M059J (cell line): ENCODE results near the gene VASP. TPM values are rescaled to one million over a fixed set of nuclear protein-coding genes. Genes with fewer than 3 reads are reported as not detected.
A peak's percentile ranks its signal among the peaks of the same experiment; 100 is the strongest.

Experiments
- DNase-seq: peaks from one replicate; pipeline ENCODE4 v3.0.0-alpha.2; 2012; ENCODE audit warnings: low read depth
- total RNA-seq: library from RNA; depleted of rRNA; stranded (reverse); fragments of >200 nt; shearing (Covaris generic); gene quantifications from 2 replicates; pipeline ENCODE4 v1.2.3, GENCODE V29; 2014

Gene VASP
- total RNA-seq, 1 experiment from 2014 or later, result 97.7 TPM

DNA sequence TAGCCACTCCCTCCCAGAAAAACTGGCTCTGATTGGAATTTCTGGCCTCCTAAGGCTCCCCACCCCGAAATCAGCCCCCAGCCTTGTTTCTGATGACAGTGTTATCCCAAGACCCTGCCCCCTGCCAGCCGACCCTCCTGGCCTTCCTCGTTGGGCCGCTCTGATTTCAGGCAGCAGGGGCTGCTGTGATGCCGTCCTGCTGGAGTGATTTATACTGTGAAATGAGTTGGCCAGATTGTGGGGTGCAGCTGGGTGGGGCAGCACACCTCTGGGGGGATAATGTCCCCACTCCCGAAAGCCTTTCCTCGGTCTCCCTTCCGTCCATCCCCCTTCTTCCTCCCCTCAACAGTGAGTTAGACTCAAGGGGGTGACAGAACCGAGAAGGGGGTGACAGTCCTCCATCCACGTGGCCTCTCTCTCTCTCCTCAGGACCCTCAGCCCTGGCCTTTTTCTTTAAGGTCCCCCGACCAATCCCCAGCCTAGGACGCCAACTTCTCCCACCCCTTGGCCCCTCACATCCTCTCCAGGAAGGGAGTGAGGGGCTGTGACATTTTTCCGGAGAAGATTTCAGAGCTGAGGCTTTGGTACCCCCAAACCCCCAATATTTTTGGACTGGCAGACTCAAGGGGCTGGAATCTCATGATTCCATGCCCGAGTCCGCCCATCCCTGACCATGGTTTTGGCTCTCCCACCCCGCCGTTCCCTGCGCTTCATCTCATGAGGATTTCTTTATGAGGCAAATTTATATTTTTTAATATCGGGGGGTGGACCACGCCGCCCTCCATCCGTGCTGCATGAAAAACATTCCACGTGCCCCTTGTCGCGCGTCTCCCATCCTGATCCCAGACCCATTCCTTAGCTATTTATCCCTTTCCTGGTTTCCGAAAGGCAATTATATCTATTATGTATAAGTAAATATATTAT is 33.3 kb upstream of the VASP start:
- peak; percentile 46 for DNase-seq

DNA sequence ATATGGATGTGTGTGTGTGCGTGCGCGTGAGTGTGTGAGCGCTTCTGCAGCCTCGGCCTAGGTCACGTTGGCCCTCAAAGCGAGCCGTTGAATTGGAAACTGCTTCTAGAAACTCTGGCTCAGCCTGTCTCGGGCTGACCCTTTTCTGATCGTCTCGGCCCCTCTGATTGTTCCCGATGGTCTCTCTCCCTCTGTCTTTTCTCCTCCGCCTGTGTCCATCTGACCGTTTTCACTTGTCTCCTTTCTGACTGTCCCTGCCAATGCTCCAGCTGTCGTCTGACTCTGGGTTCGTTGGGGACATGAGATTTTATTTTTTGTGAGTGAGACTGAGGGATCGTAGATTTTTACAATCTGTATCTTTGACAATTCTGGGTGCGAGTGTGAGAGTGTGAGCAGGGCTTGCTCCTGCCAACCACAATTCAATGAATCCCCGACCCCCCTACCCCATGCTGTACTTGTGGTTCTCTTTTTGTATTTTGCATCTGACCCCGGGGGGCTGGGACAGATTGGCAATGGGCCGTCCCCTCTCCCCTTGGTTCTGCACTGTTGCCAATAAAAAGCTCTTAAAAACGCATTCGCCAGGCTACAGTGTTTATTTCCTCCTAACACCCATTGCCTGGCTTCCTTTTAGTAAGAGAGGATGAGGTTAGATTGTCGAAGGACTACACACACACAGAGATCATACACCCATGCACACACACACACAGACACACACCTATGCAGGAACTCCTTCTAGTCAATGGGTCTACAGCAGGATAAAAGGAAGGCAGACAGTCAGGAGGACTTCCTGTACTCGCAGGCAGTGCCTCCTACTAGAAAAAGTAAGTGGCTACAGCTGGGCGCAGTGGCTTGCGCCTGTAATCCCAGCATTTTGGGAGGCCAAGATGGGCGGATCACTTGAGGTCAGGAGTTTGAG is 32.4 kb upstream of the VASP start:
- DNase-seq, result peak; percentile 52

DNA sequence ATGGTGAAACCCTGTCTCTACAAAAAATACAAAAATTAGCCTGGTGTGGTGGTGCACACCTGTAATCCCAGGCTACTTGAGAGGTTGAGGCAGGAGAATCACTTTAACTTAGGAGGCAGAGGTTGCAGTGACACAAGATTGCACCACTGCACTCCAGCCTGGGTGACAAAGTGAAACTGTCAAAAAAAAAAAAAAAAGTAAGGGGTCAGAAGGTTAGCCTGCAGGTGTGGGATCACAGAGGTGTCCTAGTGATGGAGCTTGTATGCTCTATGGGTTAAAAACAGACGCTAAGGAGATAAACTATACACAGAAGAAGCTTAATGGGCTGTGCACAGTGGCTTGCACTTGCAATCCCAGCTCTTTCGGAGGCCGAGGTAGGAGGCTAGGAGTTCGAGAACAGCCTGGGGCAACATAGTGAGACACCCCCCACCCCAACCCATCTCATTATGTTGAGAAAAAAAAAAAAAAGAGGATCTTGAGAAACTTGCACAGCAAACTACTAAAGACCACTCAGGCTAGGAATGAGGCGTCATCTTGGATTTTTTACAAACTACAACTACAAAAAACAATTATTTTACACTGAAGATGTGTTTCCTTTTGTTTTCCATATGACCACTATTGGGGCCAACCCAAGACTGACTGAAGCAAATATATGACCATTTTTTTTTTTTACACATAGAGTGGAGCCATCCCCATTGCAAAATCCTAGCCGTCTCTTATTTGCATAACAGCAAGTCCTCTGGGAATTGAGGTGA is 31.6 kb upstream of the VASP start:
- DNase-seq, result peak; percentile 60

DNA sequence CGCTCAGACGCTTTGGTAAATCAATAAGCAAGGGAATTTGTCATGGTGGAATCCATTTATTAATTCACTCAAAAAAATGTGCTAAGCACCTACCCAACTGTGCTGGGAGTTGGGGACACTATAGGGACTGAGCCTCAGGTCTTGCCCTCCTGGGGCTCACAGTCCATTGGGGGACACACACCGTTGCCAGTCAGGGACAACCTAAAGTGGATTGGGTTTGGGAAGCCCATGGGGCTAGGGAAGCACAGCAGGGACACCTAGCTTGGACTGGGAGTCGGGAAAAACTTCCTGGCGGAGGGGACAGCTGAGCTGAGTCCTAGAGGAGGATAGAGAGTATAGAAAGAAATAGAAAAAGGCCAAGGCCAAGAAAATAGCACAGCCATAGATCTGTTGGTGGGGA is 31.0 kb upstream of the VASP start:
- peak; percentile 56 for DNase-seq

DNA sequence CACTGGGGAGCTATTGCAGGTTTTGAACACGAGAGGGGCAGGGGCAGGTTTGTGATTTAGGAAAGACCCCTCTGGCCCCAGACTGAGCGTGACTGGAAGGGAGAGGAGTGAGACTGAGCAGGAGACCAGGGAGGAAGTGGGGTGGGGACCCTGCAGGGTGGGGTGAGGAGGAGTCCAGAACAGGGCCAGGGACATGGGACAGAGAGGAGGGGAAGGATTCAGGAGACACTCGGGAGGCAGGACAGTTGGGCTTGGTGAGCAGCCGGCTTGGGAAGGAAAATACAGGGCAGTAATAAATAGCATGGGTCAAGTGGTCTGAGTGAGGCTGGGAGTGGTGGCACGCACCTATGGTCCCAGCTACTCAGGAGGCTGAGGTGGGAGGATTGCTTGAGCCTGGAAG is 30.1 kb upstream of the VASP start:
- no peak for DNase-seq

DNA sequence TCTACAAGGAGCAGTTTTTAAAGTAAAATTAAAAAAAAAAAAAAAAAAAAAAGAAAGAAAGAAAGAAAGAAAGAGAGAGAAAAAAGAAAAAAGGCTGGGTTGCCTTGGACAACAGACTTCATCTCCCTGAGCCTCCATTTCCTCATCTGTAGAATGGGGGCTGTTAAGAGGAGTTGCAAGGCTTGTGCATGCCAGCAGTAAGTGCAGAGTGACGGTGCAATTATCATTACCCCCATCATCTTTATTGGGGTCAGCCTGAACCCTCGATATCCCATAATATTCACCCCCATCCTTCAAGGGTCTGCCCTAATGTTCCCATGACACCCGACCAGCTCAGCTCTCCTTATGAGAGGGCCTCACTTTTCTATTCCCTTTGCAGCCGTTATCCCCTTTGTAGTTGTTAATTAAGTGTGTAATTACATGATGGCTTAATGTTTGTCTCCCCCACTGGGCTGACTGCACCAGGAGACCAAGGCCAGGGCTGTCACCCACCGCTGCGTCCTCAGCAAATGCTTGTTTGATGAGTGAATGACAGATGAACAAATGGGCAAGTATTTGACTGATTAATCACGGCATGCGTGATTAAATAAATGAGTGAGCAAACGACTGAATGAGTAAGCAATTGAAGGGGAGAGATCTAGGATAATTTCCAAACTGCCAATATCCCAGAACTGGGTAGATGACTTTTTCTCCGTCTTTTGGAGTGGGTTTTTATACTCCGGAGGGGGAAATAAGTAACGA is 29.4 kb upstream of the VASP start:
- no peak for DNase-seq

DNA sequence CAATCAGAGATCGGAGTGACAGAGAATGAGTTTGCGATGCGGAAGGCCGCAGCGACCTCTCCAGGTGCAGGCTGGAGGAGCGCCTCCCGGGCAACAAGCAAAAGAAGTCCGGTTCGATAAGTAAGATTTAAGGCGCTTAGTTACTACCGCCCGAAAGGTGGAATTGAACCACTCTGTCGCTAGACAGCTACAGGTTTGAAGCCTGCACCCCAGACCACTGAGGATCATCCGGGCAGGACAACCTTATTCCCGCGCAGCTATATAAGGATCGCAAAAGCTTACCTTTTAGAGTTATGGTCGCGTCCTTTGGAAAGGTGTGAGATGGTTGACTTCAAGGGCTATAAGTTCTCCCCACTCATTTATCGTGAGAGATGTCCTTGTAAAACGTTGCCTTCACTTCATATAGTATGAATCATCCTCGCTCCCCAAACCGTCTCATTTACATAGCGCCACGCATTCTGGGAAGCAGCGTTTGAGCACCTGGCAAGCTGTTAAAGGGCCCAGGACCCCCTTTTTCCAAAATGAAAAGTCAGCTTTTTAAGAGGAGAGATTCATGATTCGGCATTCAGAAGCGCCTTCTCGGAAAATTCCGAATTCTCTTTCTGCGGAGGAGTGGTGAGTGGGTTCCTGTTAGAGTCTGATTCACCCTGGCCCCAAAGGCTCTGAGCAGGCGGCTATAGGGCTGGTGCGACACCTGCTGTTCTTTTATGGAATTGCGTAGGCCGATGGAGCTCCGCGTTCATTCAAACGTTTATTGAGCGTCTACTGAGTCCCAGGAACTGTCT is 28.6 kb upstream of the VASP start:
- DNase-seq, result peak; percentile 94

DNA sequence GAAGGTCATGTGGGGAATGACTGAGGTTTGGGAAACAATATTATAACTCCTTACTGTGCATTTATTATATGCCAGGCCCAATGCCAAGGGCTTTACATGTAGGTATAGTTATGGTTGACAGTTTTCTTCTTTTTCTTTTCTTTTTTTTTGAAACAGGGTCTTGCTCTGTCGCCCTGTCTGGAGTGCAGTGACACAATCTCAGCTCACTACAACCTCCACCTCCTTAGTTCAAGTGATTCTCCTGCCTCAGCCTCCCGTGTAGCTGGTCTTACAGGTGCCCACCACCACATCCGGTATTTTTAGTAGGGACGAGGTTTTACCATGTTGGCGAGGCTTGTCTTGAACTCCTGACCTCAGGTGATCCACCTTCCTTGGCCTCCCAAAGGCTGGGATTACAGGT is 24.2 kb upstream of the VASP start:
- DNase-seq, result no peak

DNA sequence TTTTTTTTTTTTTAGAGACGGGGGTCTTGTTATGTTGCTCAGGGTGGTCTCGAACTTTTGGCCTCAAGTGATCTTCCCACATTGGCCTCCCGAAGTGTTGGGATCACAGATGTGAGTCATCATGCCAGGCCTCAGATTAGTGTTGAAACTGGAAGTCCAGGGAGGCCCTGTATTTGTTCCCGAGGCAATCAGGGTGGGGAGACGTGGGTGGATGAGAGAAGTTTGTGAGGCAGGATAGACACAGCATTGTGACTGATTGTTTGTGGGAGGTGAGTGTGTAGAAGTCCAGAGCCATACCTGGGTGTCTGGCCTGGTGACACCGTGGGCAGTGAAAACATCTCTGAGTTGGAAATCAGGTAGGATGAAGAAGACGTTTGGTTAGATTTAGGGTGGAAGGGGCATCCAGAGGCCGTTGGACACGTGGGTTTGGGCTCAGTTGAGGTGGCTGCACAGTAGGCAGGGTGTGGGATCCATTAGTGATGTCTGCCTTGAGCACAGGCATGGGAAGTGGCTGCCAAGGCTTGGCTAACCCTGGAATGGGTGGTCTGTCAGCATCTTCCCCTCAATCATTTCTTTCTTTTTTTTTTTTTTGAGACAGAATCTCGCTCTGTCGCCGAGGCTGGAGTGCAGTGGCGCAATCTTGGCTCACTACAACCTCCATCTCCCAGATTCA is 22.9 kb upstream of the VASP start:
- peak; percentile 31 for DNase-seq

DNA sequence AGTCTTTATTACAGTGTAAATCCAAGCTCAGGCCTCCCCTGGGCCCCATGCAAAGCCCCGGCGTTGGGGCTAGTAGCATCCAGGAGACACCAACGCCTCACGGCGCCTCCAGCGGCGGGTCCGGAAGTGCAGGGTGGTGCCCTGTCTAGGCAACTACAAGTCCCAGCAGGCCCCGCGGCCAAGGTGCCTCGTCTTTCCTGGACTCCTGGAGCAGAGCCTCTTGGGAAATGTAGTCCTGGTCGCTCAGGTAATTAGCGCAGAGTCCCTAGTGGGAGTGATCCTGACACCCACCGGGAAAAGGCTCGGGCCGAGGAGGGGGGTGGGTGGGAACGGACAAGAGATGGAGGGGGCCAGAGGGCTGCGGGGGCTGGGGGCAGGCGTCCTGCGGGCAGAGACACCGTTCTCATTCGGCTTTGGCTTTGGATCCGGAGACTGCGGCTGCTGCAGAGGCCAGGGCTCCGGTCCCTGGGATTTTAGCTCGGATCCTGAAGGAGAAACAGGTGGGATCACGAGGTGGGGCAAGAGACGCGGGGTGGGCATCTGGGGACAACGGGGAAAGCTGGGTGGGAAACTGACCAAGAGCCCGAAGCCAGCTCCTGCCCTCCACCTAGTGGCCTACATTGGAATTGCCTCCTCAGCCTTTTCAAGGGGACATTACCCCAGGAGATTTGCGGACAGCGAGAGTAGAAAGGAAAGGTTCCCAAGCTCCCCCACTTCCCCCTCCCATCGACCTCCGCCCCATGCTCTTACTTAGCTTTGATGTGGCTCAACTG is 21.8 kb upstream of the VASP start:
- peak; percentile 95 for DNase-seq

DNA sequence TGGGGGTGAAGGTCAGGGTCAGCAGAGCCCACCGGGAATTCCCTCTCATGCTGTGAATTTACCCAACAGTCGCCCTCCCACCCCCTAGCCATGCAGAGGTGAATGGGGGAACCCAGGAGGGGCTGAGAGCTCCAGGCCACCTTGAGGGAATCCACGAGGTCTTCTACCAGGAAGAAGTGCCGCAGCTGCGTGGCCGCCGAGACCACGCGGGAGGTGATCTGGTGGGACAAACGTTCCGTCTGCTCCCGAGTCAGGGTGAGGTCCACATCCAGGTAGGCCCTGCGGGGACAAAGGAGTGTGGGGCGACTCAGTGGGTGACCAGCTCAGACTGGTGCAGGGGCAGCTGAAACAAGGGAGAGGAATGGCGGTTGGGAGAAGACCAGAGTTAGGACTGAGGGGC is 18.6 kb upstream of the VASP start:
- DNase-seq, result no peak

DNA sequence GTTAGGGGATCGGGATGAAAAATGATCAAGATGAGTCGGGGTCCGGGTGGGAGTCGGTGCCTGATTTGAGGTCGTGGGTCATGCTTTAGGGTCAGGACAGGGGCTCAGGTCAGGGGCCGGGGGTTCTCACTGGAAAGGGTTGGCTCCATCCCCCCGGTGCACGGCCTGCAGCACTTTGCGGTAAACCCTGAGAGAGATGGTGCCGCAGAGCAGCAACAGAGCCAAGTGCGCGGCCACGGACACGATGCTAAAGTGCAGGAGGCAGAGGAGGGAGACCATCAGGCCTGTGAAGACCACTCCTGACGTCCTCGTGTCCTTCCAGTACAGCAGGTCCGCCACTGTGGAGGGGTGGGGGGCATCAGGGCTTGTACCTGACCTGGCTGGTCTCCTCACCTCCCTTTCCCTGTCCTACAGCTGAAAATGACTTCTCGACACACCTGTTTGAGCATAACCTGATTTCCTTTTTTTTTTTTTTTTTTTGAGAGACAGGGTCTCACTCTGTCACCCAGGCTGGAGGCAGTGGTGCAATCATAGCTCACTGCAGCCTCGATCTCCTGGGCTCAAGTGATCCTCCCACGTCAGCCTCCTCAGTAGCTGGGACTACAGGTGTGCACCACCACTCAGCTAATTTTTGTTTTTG is 17.9 kb upstream of the VASP start:
- no peak for DNase-seq

DNA sequence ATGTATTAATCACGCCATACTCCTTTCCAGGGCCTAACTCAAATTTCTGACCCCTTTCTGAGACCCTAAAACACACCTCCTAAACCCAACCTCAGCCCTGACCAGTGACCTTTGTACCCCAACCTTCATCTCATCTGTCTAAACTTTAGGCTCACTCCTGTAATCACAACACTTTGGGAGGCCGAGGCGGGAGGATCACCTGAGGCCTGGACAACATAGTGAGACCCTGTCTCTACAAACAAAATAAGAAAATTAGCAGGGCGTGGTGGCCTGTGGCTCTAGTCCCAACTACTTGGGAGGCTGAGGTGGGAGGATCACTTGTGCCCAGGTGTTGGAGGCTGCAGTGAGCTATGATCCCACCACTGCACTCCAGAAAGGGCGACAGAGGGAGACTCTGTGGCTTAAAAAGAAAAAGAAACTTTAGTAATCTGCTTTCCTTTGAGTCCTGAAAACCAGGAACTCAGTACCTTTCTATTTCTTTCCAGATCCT is 15.1 kb upstream of the VASP start:
- DNase-seq, result no peak

DNA sequence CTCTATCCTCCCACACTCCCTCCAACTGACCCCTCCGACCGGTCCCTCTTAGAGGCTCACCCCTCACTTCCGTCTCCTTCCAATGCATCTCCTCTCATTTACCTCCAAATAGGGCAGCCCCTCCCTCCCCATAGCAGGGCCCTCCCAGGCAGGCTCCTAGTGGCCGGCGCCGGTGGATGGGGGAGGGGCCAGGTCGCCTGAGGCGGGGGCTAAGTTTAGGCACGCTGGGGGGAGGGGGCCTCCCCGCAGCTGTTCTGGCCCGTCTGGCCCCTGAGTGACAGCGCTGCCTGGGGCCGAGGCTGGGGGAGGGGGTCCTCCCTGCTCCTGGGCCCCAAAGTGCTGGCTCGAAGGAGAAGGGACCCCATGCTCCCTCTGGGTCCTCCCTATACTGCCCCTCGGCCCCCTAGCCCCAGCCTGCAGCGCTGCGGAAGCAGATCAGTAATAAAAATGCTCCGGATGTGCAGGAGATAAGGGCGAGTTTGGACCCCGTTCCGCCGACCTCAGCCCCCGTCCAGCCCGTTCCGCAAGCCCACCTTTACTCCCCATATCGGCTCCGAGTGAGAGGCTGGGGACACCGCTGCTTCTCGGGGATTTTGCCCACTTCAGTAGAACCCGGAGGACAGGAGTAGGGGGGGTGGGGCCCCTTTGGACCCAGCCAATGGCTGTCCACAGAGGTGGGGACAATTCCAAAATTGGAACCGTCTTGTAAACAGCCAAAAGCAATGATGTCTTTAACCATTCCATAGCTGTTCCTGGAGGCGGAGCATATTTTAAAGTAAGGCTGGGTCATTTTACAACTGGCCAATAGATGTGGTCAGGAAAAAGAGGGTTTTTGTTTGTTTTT is 14.4 kb upstream of the VASP start:
- no peak for DNase-seq

DNA sequence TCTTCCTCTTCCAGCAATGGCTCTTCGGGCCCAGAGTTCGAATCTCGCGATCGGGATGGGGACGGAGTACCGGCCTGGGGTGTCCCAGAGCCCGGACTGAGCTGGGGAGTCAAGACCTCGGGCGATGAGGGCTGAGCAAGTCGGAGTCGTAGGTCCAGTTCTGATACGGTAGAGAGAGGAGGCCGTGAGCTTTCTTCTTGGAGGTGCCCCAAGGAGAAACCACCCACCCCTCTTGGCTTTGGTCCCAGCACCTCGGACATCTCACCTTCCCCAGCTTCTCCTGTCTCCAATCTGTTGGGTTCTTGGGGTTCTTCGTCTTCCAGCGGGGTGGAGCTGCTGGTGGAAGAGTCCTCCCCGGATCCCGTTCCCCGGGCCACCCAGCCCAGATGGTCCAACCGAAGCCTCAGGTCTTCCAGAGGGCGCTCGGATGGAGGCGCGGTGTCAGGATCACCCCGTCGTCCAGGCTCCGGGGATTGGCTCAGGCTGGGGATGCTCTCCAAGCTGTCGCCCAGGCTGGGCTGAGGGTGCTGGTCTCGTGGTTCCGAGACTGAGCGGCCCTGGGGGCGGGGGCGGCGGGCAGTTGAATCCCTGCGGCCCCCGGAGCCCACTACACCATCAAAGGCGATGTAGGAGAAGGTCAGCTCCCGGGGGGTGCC is 12.9 kb upstream of the VASP start:
- DNase-seq, result no peak

DNA sequence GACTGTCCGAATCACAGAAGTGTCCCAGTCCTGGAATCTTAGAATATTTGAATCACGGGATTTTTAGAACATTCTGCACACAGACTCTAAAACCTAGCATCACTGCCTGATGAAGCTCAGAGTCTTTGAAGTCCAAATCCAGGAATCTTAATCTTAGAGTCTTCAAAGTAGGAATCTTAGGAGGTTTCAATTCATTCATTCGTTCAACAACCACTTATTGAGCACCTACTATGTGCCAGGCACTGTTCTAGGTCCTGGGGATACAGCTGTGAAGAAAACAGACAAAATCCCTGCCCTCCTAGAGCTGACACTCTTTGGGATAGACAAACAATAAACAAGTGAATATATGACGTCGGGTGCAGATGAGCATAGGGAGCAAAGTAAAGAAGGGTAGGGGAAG is 12.1 kb upstream of the VASP start:
- DNase-seq, result no peak
